ENCODE measurements around the gene FAM210A. TPM values are rescaled to one million over a fixed set of nuclear protein-coding genes. Genes with fewer than 3 reads are reported as not detected.

FAM210A gene
- total and polyA plus RNA-seq, 9 of the 15 experiments (the other 6 are each of a cell fraction or from before 2014, with no cell fraction given): 8.3 to 41.7 (median 19.1) TPM

DNA sequence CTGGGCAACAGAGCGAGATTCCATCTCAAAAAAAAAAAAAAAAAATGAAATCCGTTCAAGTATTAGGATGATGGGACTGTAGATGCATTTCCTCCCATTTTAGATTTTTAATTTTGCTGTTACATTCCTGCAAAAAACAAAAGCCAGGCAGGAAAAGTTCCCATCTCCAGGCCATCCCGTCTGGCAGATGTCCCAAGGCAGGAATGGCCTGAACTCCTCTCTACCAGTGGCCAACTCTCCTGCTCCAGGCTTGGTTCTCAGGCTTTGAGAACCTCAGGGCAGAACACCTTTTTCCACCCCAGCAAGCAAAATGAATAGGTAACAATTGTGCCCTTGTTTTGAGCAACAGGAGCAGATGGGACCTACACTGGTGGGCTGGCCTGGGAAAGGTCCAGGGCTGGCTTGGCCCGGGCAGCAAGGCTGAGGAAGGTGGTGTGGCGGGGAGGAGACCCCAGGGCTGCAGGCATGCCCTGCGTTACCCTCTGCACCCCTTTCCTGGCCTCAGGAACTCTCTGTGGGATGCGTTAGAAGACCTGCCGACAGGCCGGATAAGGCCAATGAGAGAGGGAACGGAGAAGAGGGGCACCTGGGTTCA, 86.0 kb downstream of the FAM210A start (continued):
- TF ChIP-seq PTRF (tag; IDR thresholded peaks at IDR 0.05): no peak

DNA sequence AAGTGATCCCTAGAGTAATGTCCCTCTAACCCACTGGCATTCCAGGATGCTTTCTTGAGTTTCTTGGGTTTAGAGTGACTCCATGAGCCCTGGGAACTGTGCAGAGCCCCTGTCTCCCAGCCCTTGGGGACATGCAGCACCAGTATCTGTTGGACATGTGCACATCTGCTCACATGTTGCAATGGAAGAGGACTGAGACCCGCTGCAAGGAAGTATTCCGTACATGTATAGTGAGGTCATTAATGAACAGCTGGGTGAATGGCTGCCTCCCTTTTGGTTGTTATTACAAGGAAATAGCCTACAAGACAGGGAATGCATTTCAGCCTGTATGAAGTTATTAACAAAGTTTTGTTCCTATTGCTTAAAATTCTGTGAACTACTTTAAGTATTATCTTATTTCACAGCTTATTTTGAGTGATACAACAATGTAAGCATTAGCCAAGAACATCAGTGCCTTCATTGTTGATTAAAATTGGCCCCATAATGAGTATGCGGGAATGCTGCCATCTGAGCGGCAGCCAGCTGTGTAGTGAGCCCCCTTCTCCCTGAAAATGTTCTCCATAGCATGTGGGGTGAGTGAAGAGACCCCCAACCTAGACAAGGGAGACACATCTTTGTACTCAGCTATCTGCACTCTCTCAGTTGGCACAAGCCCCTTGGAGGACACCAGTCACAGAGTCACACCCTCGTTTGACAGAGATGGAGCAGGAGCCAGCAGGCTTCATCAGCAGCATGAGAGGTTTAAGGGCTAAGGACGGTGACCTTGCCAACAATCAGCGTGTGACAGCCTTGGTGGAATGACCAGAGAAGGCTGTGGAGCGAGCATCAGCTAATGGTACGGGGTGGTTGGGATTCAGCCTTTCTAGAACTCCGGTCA, 87.4 kb downstream of the FAM210A start:
- H3K9ac ChIP-seq (ENCODE audit: insufficient read depth in 1 of 2, low read depth in 2 of 2, low read length in 2 of 2): no peak overlapping the region
- intact Hi-C loops (cut with micrococcal nuclease) (no loop called here), in situ Hi-C loops (cut with MboI) (no loop called here)
- POLR2A ChIA-PET: no interaction called here
- peaks cover 35 to 57% of the 10 kb centered on the region in 2 experiments for H3K27me3 ChIP-seq (ENCODE audit: control insufficient read depth in 2 of 2, insufficient read depth in 2 of 2, low read length in 2 of 2)
- no peak overlapping the region for H3K27ac ChIP-seq (ENCODE audit: extremely low read depth, low read depth, low read length)
- no peaks in the 10 kb centered on the region for H3K79me2 ChIP-seq (ENCODE audit: control insufficient read depth, insufficient read depth, low read length)
- FAIRE-seq (no peak), DNase-seq (ENCODE audit: extremely low read depth in 1 of 4, low spot score in 3 of 4) (no peak), ATAC-seq (no peak)
- H3K4me3 ChIP-seq: no peak overlapping the region
- BruUV-seq (replicated peaks): no TSS peak
- no peaks in the 10 kb centered on the region for H3K9me1 ChIP-seq (ENCODE audit: control insufficient read depth, insufficient read depth, low read length)
- 0% methylated on average over 9 of the region's 10 CpGs for WGBS (ENCODE audit: insufficient coverage, low coverage, missing lambda C conversion rate)
- H3K36me3 ChIP-seq (ENCODE audit: control insufficient read depth, insufficient read depth, low read length): no peaks in the 10 kb centered on the region
- peaks cover 0 to 14% of the 10 kb centered on the region in 2 experiments; a peak in 2 of 5 replicates for H3K4me1 ChIP-seq (replicated peaks in 1 of 2; ENCODE audit: control insufficient read depth in 2 of 2, insufficient read depth in 2 of 2, low read length in 2 of 2)
- H3K9me3 ChIP-seq (replicated peaks; ENCODE audit: control insufficient read depth, insufficient read depth, low read depth, low read length): no peaks in the 10 kb centered on the region
- no peak overlapping the region for H3K4me2 ChIP-seq (ENCODE audit: insufficient read depth, low read length)
- H2AFZ ChIP-seq (ENCODE audit: low read depth, low read length): no peak overlapping the region
- CTCF ChIA-PET (ENCODE audit: low intra/inter-chr PET ratio): no interaction called here
- H4K20me1 ChIP-seq (replicated peaks; ENCODE audit: control insufficient read depth, insufficient read depth, low read length): no peaks in the 10 kb centered on the region
- TF ChIP-seq POLR3A (IDR thresholded peaks at IDR 0.05; ENCODE audit: borderline replicate concordance, extremely low read depth, insufficient read depth, insufficient read length) (no peak), TAF15 (IDR thresholded peaks at IDR 0.05; ENCODE audit: low read depth, low read length) (no peak), TGIF2 (CRISPR knock-in tag; IDR thresholded peaks at IDR 0.05) (no peak), XRCC3 (IDR thresholded peaks at IDR 0.05) (no peak), EP300 (IDR thresholded peaks at IDR 0.05; ENCODE audit: low read length) (no peak), HSF4 (CRISPR knock-in tag; IDR thresholded peaks at IDR 0.05; ENCODE audit: borderline replicate concordance) (no peak), U2AF1 (optimal IDR thresholded peaks at IDR 0.05; ENCODE audit: low read depth, low read length) (no peak), ZBED1 (IDR thresholded peaks at IDR 0.05) (no peak), SRSF1 (IDR thresholded peaks at IDR 0.05; ENCODE audit: low read depth, low read length) (no peak)
- TF ChIP-seq, protein P1, sequence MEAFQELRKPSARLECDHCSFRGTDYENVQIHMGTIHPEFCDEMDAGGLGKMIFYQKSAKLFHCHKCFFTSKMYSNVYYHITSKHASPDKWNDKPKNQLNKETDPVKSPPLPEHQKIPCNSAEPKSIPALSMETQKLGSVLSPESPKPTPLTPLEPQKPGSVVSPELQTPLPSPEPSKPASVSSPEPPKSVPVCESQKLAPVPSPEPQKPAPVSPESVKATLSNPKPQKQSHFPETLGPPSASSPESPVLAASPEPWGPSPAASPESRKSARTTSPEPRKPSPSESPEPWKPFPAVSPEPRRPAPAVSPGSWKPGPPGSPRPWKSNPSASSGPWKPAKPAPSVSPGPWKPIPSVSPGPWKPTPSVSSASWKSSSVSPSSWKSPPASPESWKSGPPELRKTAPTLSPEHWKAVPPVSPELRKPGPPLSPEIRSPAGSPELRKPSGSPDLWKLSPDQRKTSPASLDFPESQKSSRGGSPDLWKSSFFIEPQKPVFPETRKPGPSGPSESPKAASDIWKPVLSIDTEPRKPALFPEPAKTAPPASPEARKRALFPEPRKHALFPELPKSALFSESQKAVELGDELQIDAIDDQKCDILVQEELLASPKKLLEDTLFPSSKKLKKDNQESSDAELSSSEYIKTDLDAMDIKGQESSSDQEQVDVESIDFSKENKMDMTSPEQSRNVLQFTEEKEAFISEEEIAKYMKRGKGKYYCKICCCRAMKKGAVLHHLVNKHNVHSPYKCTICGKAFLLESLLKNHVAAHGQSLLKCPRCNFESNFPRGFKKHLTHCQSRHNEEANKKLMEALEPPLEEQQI (IDR thresholded peaks at IDR 0.05): no peak
- TF ChIP-seq, protein P2, sequence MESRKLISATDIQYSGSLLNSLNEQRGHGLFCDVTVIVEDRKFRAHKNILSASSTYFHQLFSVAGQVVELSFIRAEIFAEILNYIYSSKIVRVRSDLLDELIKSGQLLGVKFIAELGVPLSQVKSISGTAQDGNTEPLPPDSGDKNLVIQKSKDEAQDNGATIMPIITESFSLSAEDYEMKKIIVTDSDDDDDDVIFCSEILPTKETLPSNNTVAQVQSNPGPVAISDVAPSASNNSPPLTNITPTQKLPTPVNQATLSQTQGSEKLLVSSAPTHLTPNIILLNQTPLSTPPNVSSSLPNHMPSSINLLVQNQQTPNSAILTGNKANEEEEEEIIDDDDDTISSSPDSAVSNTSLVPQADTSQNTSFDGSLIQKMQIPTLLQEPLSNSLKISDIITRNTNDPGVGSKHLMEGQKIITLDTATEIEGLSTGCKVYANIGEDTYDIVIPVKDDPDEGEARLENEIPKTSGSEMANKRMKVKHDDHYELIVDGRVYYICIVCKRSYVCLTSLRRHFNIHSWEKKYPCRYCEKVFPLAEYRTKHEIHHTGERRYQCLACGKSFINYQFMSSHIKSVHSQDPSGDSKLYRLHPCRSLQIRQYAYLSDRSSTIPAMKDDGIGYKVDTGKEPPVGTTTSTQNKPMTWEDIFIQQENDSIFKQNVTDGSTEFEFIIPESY (CRISPR knock-in tag; IDR thresholded peaks at IDR 0.05): no peak
- TF ChIP-seq, protein P3, sequence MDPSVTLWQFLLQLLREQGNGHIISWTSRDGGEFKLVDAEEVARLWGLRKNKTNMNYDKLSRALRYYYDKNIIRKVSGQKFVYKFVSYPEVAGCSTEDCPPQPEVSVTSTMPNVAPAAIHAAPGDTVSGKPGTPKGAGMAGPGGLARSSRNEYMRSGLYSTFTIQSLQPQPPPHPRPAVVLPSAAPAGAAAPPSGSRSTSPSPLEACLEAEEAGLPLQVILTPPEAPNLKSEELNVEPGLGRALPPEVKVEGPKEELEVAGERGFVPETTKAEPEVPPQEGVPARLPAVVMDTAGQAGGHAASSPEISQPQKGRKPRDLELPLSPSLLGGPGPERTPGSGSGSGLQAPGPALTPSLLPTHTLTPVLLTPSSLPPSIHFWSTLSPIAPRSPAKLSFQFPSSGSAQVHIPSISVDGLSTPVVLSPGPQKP (CRISPR knock-in tag; IDR thresholded peaks at IDR 0.05): no peak

Measured in K562 (cell line).